ENCODE measurements around the gene LARGE1. TPM values are rescaled to one million over a fixed set of nuclear protein-coding genes. Genes with fewer than 3 reads are reported as not detected.
A peak's percentile ranks its signal among the peaks of the same experiment; 100 is the strongest.

Gene LARGE1
- 10 to 100 TPM; 23.6 to 27.8 (median 26.1) TPM for total RNA-seq

- no peak for DNase-seq (ENCODE audit: low spot score in 2 of 2)
- no peak for TF ChIP-seq POLR2A (IDR thresholded peaks at IDR 0.05)
- no peak for TF ChIP-seq CTCF (IDR thresholded peaks at IDR 0.05)
- no peak for TF ChIP-seq POLR2AphosphoS5 (IDR thresholded peaks at IDR 0.05)
- Histone ChIP-seq H3K9me3 (no peaks in the 10 kb centered on the region), H3K36me3 (no peaks in the 10 kb centered on the region), H3K27me3 (no peaks in the 10 kb centered on the region), H3K27ac (peak within 1 kb of the TSS; percentile 80 to 90), H3K4me3 (peak within 1 kb of the TSS; percentile 78 to 90 (median 80)), H3K4me1 (peaks cover 0 to 11% of the 10 kb centered on the region in 2 donors)
- intact Hi-C loops (cut with DNase I; ENCODE audit: low total_unique reads), result no loop called here
These were observed at the start of gene LARGE1 for GRCh38 chr22:33920197-33920540. Gene LARGE1, minus strand, starts transcription at chr22:33920476.

GRCh38 chr22:33969045-33969444 lies 48.8 kb upstream of the LARGE1 start:
- Histone ChIP-seq H3K4me1 (peaks cover 0 to 7% of the 10 kb centered on the region in 2 donors), H3K27ac (no peak overlapping the region), H3K36me3 (no peaks in the 10 kb centered on the region), H3K27me3 (no peaks in the 10 kb centered on the region), H3K9me3 (no peaks in the 10 kb centered on the region), H3K4me3 (no peak overlapping the region)
- no peak for DNase-seq (ENCODE audit: low spot score in 2 of 2)
- intact Hi-C loops (cut with DNase I; ENCODE audit: low total_unique reads), result no loop called here
- TF ChIP-seq CTCF (IDR thresholded peaks at IDR 0.05), result no peak
- no peak for TF ChIP-seq POLR2A (IDR thresholded peaks at IDR 0.05)
- TF ChIP-seq POLR2AphosphoS5 (IDR thresholded peaks at IDR 0.05), result no peak

- DNase-seq (ENCODE audit: low spot score in 2 of 2), result no peak
- Histone ChIP-seq H3K4me1 (no peaks in the 10 kb centered on the region), H3K36me3 (no peaks in the 10 kb centered on the region), H3K27me3 (no peaks in the 10 kb centered on the region), H3K4me3 (no peak overlapping the region), H3K27ac (no peak overlapping the region), H3K9me3 (no peaks in the 10 kb centered on the region)
- no peak for TF ChIP-seq CTCF (IDR thresholded peaks at IDR 0.05)
- no peak for TF ChIP-seq POLR2AphosphoS5 (IDR thresholded peaks at IDR 0.05)
- no peak for TF ChIP-seq POLR2A (IDR thresholded peaks at IDR 0.05)
- intact Hi-C loops (cut with DNase I; ENCODE audit: low total_unique reads), result no loop called here
These were observed 43.8 kb upstream of the LARGE1 start for GRCh38 chr22:33964121-33964520.

GRCh38 chr22:33962409-33962808 lies 42.1 kb upstream of the LARGE1 start:
- DNase-seq (ENCODE audit: low spot score in 2 of 2), result no peak
- intact Hi-C loops (cut with DNase I; ENCODE audit: low total_unique reads), result no loop called here
- H3K9me3 ChIP-seq, result no peaks in the 10 kb centered on the region
- H3K27ac ChIP-seq, result no peak overlapping the region
- no peak overlapping the region for H3K4me3 ChIP-seq
- no peaks in the 10 kb centered on the region for H3K27me3 ChIP-seq
- TF ChIP-seq POLR2A (IDR thresholded peaks at IDR 0.05), result no peak
- no peak for TF ChIP-seq POLR2AphosphoS5 (IDR thresholded peaks at IDR 0.05)
- no peak for TF ChIP-seq CTCF (IDR thresholded peaks at IDR 0.05)
- no peaks in the 10 kb centered on the region for H3K4me1 ChIP-seq
- no peaks in the 10 kb centered on the region for H3K36me3 ChIP-seq

- H3K36me3 ChIP-seq, result no peaks in the 10 kb centered on the region
- no peak for TF ChIP-seq POLR2AphosphoS5 (IDR thresholded peaks at IDR 0.05)
- no peak for TF ChIP-seq POLR2A (IDR thresholded peaks at IDR 0.05)
- no peak for TF ChIP-seq CTCF (IDR thresholded peaks at IDR 0.05)
- no peak overlapping the region for H3K27ac ChIP-seq
- no peak overlapping the region for H3K4me3 ChIP-seq
- no peaks in the 10 kb centered on the region for H3K4me1 ChIP-seq
- H3K9me3 ChIP-seq, result no peaks in the 10 kb centered on the region
- no peak for DNase-seq (ENCODE audit: low spot score in 2 of 2)
- intact Hi-C loops (cut with DNase I; ENCODE audit: low total_unique reads), result no loop called here
- H3K27me3 ChIP-seq, result no peaks in the 10 kb centered on the region
These were observed 38.5 kb upstream of the LARGE1 start for GRCh38 chr22:33958741-33959140.
